ENCODE results near the gene OR10V1. TPM values are rescaled to one million over a fixed set of nuclear protein-coding genes. Genes with fewer than 3 reads are reported as not detected.

OR10V1 gene
- total and polyA plus RNA-seq, 2 of the 4 experiments (the other 2 are of a cell fraction), result not detected

DNA sequence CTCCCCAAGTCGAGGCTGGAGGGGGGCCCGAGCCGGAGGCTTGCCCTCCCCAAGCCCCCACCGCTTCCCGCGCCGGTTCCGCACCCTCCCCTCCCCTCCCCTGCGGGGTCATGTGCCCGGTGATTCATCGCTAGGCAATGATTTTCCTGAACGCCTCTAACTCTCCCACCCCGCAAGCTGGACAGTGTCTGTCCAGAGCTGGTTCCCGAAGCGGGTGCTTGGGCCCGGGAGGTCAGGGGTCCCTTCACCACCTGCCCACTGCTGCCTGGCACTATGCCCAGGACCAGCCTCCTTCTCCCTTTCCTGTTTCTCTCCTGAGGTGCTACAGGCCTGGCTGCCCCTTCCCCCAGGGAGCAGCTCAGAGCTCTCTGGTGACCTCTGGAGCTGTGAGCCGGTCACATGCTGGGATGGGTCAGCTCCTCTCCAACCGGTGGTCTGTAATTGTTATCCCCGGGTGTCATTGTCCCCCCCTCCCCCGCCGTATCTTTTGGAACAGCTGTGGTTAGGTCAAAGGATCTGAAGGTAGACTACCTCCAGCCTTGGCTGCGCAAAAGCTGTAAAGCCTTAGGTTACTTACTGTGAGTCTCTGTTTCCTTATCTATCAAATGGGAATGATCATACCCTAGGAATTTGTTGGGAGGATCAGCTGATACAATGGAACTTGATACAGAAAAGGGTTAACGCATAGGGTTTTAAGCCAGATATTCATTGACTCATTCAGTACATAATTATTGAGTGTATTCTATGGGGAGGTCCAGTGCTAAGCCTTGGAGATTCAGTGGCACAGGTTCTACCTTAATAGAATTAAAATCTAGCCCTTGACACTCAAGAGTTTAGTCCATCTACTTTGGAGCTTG is 42.3 kb upstream of the OR10V1 start:
- dilution Hi-C loops (cut with HindIII; ENCODE audit: low sequenced_read_pairs, unreplicated experiment) (no loop called here), in situ Hi-C loops (cut with MboI; ENCODE audit: low sequenced_read_pairs) (loop anchor here (5.0 kb wide), 1 partner anchor 46 kb away; no protein-coding TSS in a partner anchor), intact Hi-C loops (cut with micrococcal nuclease) (loop anchor here (1.0 to 2.0 kb wide), 3 partner anchors 31 to 87 kb away; partner anchors contain the start of genes MRPL16 and PATL1)
- Histone ChIP-seq H4K20me1 (ENCODE audit: insufficient read depth, low read length) (peaks cover 9% of the 10 kb centered on the region; the same call in 1 of the 2 replicates), H4K91ac (ENCODE audit: insufficient read depth, low read depth, low read length) (peak overlapping the region; percentile 64), H2AK5ac (ENCODE audit: low read depth, low read length) (peak overlapping the region; percentile 60; the same call in 1 of the 2 replicates), H2BK120ac (ENCODE audit: low read depth, low read length) (peak overlapping the region; percentile 78), H3K79me1 (ENCODE audit: low read depth in 1 of 2, low read length in 2 of 2) (peaks cover 0 to 23% of the 10 kb centered on the region in 2 experiments; a peak in 3 of 4 replicates), H3K4me3 (ENCODE audit: insufficient read depth, low read depth, low read length) (peak overlapping the region; percentile 83), H3K9me3 (ENCODE audit: control insufficient read depth, insufficient read depth, low read length) (no peaks in the 10 kb centered on the region), H3K9ac (ENCODE audit: low read depth, low read length) (peak overlapping the region; percentile 60), H2BK15ac (ENCODE audit: low read depth, low read length) (0 out of 3 replicates have a peak overlapping the region, but pooled peaks have one; percentile 70), H3K27ac (ENCODE audit: insufficient read depth, low read length) (peak overlapping the region; percentile 37), H2BK20ac (ENCODE audit: low read depth, low read length) (peak overlapping the region; percentile 36; the same call in 1 of the 2 replicates), H3K9me1 (ENCODE audit: insufficient read depth, low read length) (peaks cover 5% of the 10 kb centered on the region; the same call in 1 of the 2 replicates), H2AK9ac (replicated peaks; ENCODE audit: low read depth, low read length, poor library complexity) (peak overlapping the region; percentile 93), H4K8ac (ENCODE audit: low read depth in 2 of 2, low read length in 2 of 2) (peak overlapping the region; percentile 16 to 66; a peak in 1 of 4 replicates), H3K27me3 (ENCODE audit: control insufficient read depth, insufficient read depth, low read length) (no peaks in the 10 kb centered on the region), H3K36me3 (ENCODE audit: control insufficient read depth, insufficient read depth, low read length) (no peaks in the 10 kb centered on the region), H4K5ac (ENCODE audit: low read depth, low read length) (peak overlapping the region; percentile 73; the same call in 1 of the 2 replicates), H3K14ac (replicated peaks; ENCODE audit: low read depth, low read length) (peak overlapping the region; percentile 43; the same call in 1 of the 2 replicates), H3K4me1 (ENCODE audit: control insufficient read depth, insufficient read depth, low read length) (peaks cover 5% of the 10 kb centered on the region), H3K4me2 (ENCODE audit: low read depth, low read length) (peak overlapping the region; percentile 98), H3K56ac (ENCODE audit: extremely low read depth, insufficient read depth, low read length) (no peak overlapping the region), H3K23ac (ENCODE audit: low read depth, low read length) (peak overlapping the region; percentile 58; the same call in 1 of the 2 replicates), H2BK5ac (ENCODE audit: low read depth, low read length, poor library complexity, severe bottlenecking) (peak overlapping the region; percentile 62), H3K4ac (ENCODE audit: low read depth, low read length) (peak overlapping the region; percentile 68), H3K18ac (ENCODE audit: low read depth, low read length) (peak overlapping the region; percentile 84), H2AFZ (replicated peaks; ENCODE audit: low read length, poor library complexity) (peak overlapping the region; percentile 96)
- DNase-seq (peak; percentile 63), ATAC-seq (ENCODE audit: low read depth) (peak; percentile 81)
- ChIA-PET CTCF (interaction anchor here (0.8 to 1.9 kb wide), 8 partner anchors 11 to 46 kb away, joined by 3 to 5 read pairs (median 4); no protein-coding TSS in a partner anchor), POLR2A (ENCODE audit: unreplicated experiment) (interaction anchor here (0.6 kb wide), 1 partner anchor 1608 kb away, joined by 7 read pairs; no protein-coding TSS in a partner anchor)
- WGBS, 2 experiments (ENCODE audit: extremely low coverage in 2 of 2, insufficient read length in 1 of 2), result 0% methylated on average over 10 of the region's 23 CpGs; no CpG with 5 or more reads in 1 of the 2 experiments
- BruUV-seq (replicated peaks), result no TSS peak
- TF ChIP-seq NFE2L2 (IDR thresholded peaks at IDR 0.05; ENCODE audit: low read depth, low read length), result no peak
- TF ChIP-seq USF2 (IDR thresholded peaks at IDR 0.05; ENCODE audit: low read depth, low read length), result peak; percentile 89
- peak; percentile 89 for TF ChIP-seq MAZ (IDR thresholded peaks at IDR 0.05; ENCODE audit: borderline replicate concordance, low read depth, low read length)
- no peak for TF ChIP-seq CTCF (conservative IDR thresholded peaks at IDR 0.05; ENCODE audit: low read depth, low read length)
- no peak for TF ChIP-seq CHD1 (IDR thresholded peaks at IDR 0.05; ENCODE audit: low read depth, low read length)
- no peak for TF ChIP-seq RCOR1 (IDR thresholded peaks at IDR 0.05; ENCODE audit: insufficient replicate concordance, low read length)
- no peak for TF ChIP-seq POLR2A (IDR thresholded peaks at IDR 0.05; ENCODE audit: low read depth, low read length)
- TF ChIP-seq MXI1 (IDR thresholded peaks at IDR 0.05; ENCODE audit: borderline replicate concordance, low read depth, low read length), result no peak
- peak; percentile 60; the same call in 1 of the 2 replicates for TF ChIP-seq BHLHE40 (IDR thresholded peaks at IDR 0.05; ENCODE audit: low read depth, low read length)
- TF ChIP-seq FOS (IDR thresholded peaks at IDR 0.05; ENCODE audit: low read depth, low read length), result peak; percentile 57
- TF ChIP-seq RFX5 (IDR thresholded peaks at IDR 0.05; ENCODE audit: low read depth, low read length), result no peak
- no peak for TF ChIP-seq SMC3 (IDR thresholded peaks at IDR 0.05; ENCODE audit: low read depth, low read length)
